CD4-positive, alpha-beta memory T cell (primary cell): ENCODE data around the gene MUC6. TPM values are rescaled to one million over a fixed set of nuclear protein-coding genes. Genes with fewer than 3 reads are reported as not detected.
A peak's percentile ranks its signal among the peaks of the same experiment; 100 is the strongest.

Experiments
- CTCF ChIA-PET: fragments of 350-600 bp; sonication (Branson Sonifier 250); formaldehyde crosslinking; loops from one replicate; lab custom pipeline; 2021; ENCODE audit warnings: inconsistent platforms; ENCODE audit not compliant: partially characterized antibody; lab: Charles Lee
- POLR2A ChIA-PET: fragments of 350-600 bp; sonication (Branson Sonifier 250); formaldehyde crosslinking; loops from one replicate; lab custom pipeline; 2021; ENCODE audit not compliant: partially characterized antibody; lab: Charles Lee
- DNase-seq, 5 donors: peaks; one replicate each; pipeline versions ENCODE4 v3.0.0 to v3.0.0-alpha.2; 2020 to 2022; ENCODE audit warnings: mixed read lengths in 1 of 5
- H3K27ac ChIP-seq: one replicate; pipeline ENCODE4 v1.7.0; 2013; ENCODE audit warnings: low read depth, low read length
- H3K27me3 ChIP-seq: 2 replicates; pipeline ENCODE4 v1.7.0; 2013; ENCODE audit warnings: mild to moderate bottlenecking, low read length, moderate library complexity; ENCODE audit not compliant: insufficient read depth
- H3K36me3 ChIP-seq: 2 replicates; pipeline ENCODE4 v1.7.0; 2013; ENCODE audit warnings: mild to moderate bottlenecking, low read length, moderate library complexity; ENCODE audit not compliant: insufficient read depth
- H3K4me1 ChIP-seq: 2 replicates; pipeline ENCODE4 v1.7.0; 2013; ENCODE audit warnings: mild to moderate bottlenecking, low read length, moderate library complexity; ENCODE audit not compliant: insufficient read depth
- H3K4me3 ChIP-seq, 2 donors: one replicate each; pipeline ENCODE4 v1.7.0; 2013; ENCODE audit warnings: low read length in 2 of 2, mild to moderate bottlenecking in 1 of 2
- H3K9me3 ChIP-seq, 2 donors: one replicate each; pipeline ENCODE4 v1.7.0; 2013; ENCODE audit warnings: low read length in 2 of 2, control low read depth in 1 of 2; ENCODE audit not compliant: control insufficient read depth in 1 of 2
- H3K27ac Mint-ChIP-seq, 7 donors: one replicate each; pipeline ENCODE4 v1.8.0; 2020 to 2021; ENCODE audit warnings: mixed read lengths in 7 of 7, mild to moderate bottlenecking in 6 of 7, inconsistent platforms in 3 of 7, moderate library complexity in 3 of 7
- H3K27me3 Mint-ChIP-seq, 2 donors: one replicate each; pipeline ENCODE4 v1.8.0; 2020 to 2021; ENCODE audit warnings: mixed read lengths in 2 of 2
- H3K36me3 Mint-ChIP-seq, 2 donors: one replicate each; pipeline ENCODE4 v1.8.0; 2020 to 2021; ENCODE audit warnings: mixed read lengths in 2 of 2, inconsistent platforms in 1 of 2, mild to moderate bottlenecking in 1 of 2
- H3K4me1 Mint-ChIP-seq, 4 donors: one replicate each; pipeline ENCODE4 v1.8.0; 2020 to 2021; ENCODE audit warnings: mixed read lengths in 4 of 4, mild to moderate bottlenecking in 1 of 4
- H3K4me3 Mint-ChIP-seq, 8 donors: one replicate each; pipeline ENCODE4 v1.8.0; 2020 to 2021; ENCODE audit warnings: mixed read lengths in 8 of 8, mild to moderate bottlenecking in 7 of 8, moderate library complexity in 6 of 8, inconsistent platforms in 3 of 8
- H3K9me3 Mint-ChIP-seq, 8 donors: one replicate each; pipeline ENCODE4 v1.8.0; 2020 to 2021; ENCODE audit warnings: mixed read lengths in 8 of 8, mild to moderate bottlenecking in 5 of 8, inconsistent platforms in 3 of 8, moderate library complexity in 1 of 8
- intact Hi-C: fragments of 100-400 bp; cut with micrococcal nuclease; formaldehyde crosslinking; loops from one replicate; pipeline ENCODE4 v1.15.1; 2023
- polyA plus RNA-seq, 2 donors: library from polyadenylated mRNA; unstranded; fragments of 300-500 nt; fragmentation: Illumina TruSeq; gene quantifications; one replicate each; pipeline ENCODE4 v1.2.3, GENCODE V29; 2021
- total RNA-seq, 2 experiments: library from RNA; stranded (reverse); gene quantifications; one replicate each; pipeline ENCODE4 v1.2.3, GENCODE V29; 2021

The MUC6 gene
- total and polyA plus RNA-seq, 4 experiments from 2014 or later: 0.13 TPM; not detected in 3

- H3K4me3 ChIP-seq: no peak overlapping the region
- no peaks in the 10 kb centered on the region for H3K27me3 ChIP-seq
- no peak overlapping the region for H3K4me3 Mint-ChIP-seq
- ChIA-PET POLR2A (no interaction called here), CTCF (no interaction called here)
- H3K27me3 Mint-ChIP-seq: no peaks in the 10 kb centered on the region
- peaks cover 31 to 52% of the 10 kb centered on the region in 2 donors for H3K36me3 Mint-ChIP-seq
- peaks cover 44% of the 10 kb centered on the region for H3K36me3 ChIP-seq
- no peak overlapping the region for H3K27ac ChIP-seq
- peak overlapping the region in 2 of 7 donors; percentile 5 to 59 for H3K27ac Mint-ChIP-seq
- H3K9me3 ChIP-seq: no peaks in the 10 kb centered on the region
- no peaks in the 10 kb centered on the region for H3K4me1 ChIP-seq
- no peak for DNase-seq
- peaks cover 0 to 2% (median 0%) of the 10 kb centered on the region in 8 donors for H3K9me3 Mint-ChIP-seq
- intact Hi-C loops: no loop called here
- peaks cover 3 to 11% (median 8%) of the 10 kb centered on the region in 4 donors for H3K4me1 Mint-ChIP-seq
These were observed 35.9 kb downstream of the MUC6 start for GRCh38 chr11:1000357-1001278.

GRCh38 chr11:999009-999408 is 37.5 kb downstream of the MUC6 start:
- no peak overlapping the region for H3K4me3 Mint-ChIP-seq
- no peak for DNase-seq
- no peaks in the 10 kb centered on the region for H3K27me3 ChIP-seq
- no peaks in the 10 kb centered on the region for H3K9me3 ChIP-seq
- H3K4me1 Mint-ChIP-seq: peaks cover 6 to 16% (median 10%) of the 10 kb centered on the region in 4 donors
- intact Hi-C loops: no loop called here
- H3K4me3 ChIP-seq: no peak overlapping the region
- H3K27ac Mint-ChIP-seq: peak overlapping the region in 1 of 7 donors; percentile 36
- ChIA-PET CTCF (no interaction called here), POLR2A (no interaction called here)
- H3K4me1 ChIP-seq: no peaks in the 10 kb centered on the region
- H3K27me3 Mint-ChIP-seq: no peaks in the 10 kb centered on the region
- peaks cover 37 to 48% of the 10 kb centered on the region in 2 donors for H3K36me3 Mint-ChIP-seq
- peaks cover 32% of the 10 kb centered on the region for H3K36me3 ChIP-seq
- H3K27ac ChIP-seq: no peak overlapping the region
- peaks cover 0 to 2% (median 0%) of the 10 kb centered on the region in 8 donors for H3K9me3 Mint-ChIP-seq

- H3K9me3 Mint-ChIP-seq: peaks cover 0 to 2% (median 0%) of the 10 kb centered on the region in 8 donors
- H3K4me1 Mint-ChIP-seq: peaks cover 6 to 16% (median 10%) of the 10 kb centered on the region in 4 donors
- Histone ChIP-seq H3K36me3 (peaks cover 32% of the 10 kb centered on the region), H3K9me3 (no peaks in the 10 kb centered on the region), H3K27me3 (no peaks in the 10 kb centered on the region), H3K4me1 (no peaks in the 10 kb centered on the region), H3K27ac (no peak overlapping the region), H3K4me3 (no peak overlapping the region)
- no peaks in the 10 kb centered on the region for H3K27me3 Mint-ChIP-seq
- CTCF ChIA-PET: no interaction called here
- intact Hi-C loops: no loop called here
- H3K27ac Mint-ChIP-seq: no peak overlapping the region
- no peak overlapping the region for H3K4me3 Mint-ChIP-seq
- no peak for DNase-seq
- peaks cover 30 to 44% of the 10 kb centered on the region in 2 donors for H3K36me3 Mint-ChIP-seq
- POLR2A ChIA-PET: no interaction called here
These were observed 38.6 kb downstream of the MUC6 start for GRCh38 chr11:997907-998306.

GRCh38 chr11:996681-997080 is 39.8 kb downstream of the MUC6 start:
- H3K27me3 Mint-ChIP-seq: no peaks in the 10 kb centered on the region
- H3K4me1 Mint-ChIP-seq: peaks cover 6 to 16% (median 9%) of the 10 kb centered on the region in 4 donors
- no peaks in the 10 kb centered on the region for H3K9me3 ChIP-seq
- H3K4me1 ChIP-seq: no peaks in the 10 kb centered on the region
- peaks cover 28 to 42% of the 10 kb centered on the region in 2 donors for H3K36me3 Mint-ChIP-seq
- H3K36me3 ChIP-seq: peaks cover 30% of the 10 kb centered on the region
- H3K27ac Mint-ChIP-seq: peak overlapping the region in 6 of 7 donors; percentile 9 to 67 (median 49)
- intact Hi-C loops: no loop called here
- ChIA-PET POLR2A (no interaction called here), CTCF (no interaction called here)
- DNase-seq: no peak
- peaks cover 0 to 5% (median 0%) of the 10 kb centered on the region in 8 donors for H3K9me3 Mint-ChIP-seq
- H3K27ac ChIP-seq: no peak overlapping the region
- no peak overlapping the region for H3K4me3 Mint-ChIP-seq
- H3K27me3 ChIP-seq: no peaks in the 10 kb centered on the region
- H3K4me3 ChIP-seq: no peak overlapping the region

GRCh38 chr11:995752-996420 is 40.6 kb downstream of the MUC6 start:
- Mint-ChIP-seq H3K9me3 (peaks cover 0 to 5% (median 0%) of the 10 kb centered on the region in 8 donors), H3K27me3 (no peaks in the 10 kb centered on the region), H3K36me3 (peaks cover 20 to 38% of the 10 kb centered on the region in 2 donors), H3K4me1 (peaks cover 6 to 13% (median 10%) of the 10 kb centered on the region in 4 donors), H3K27ac (peak overlapping the region in 6 of 7 donors; percentile 44 to 94 (median 83)), H3K4me3 (no peak overlapping the region)
- peaks cover 22% of the 10 kb centered on the region for H3K36me3 ChIP-seq
- H3K9me3 ChIP-seq: no peaks in the 10 kb centered on the region
- no peak for DNase-seq
- H3K4me1 ChIP-seq: no peaks in the 10 kb centered on the region
- ChIA-PET CTCF (no interaction called here), POLR2A (no interaction called here)
- H3K4me3 ChIP-seq: no peak overlapping the region
- H3K27ac ChIP-seq: no peak overlapping the region
- intact Hi-C loops: no loop called here
- no peaks in the 10 kb centered on the region for H3K27me3 ChIP-seq

GRCh38 chr11:995044-995751 is 41.3 kb downstream of the MUC6 start:
- ChIA-PET POLR2A (no interaction called here), CTCF (no interaction called here)
- Mint-ChIP-seq H3K27ac (peak overlapping the region in 6 of 7 donors; percentile 30 to 84 (median 48)), H3K27me3 (no peaks in the 10 kb centered on the region), H3K9me3 (peaks cover 0 to 5% (median 0%) of the 10 kb centered on the region in 8 donors), H3K4me1 (peaks cover 6 to 13% (median 8%) of the 10 kb centered on the region in 4 donors), H3K4me3 (no peak overlapping the region), H3K36me3 (peaks cover 17 to 36% of the 10 kb centered on the region in 2 donors)
- no peaks in the 10 kb centered on the region for H3K27me3 ChIP-seq
- H3K36me3 ChIP-seq: peaks cover 20% of the 10 kb centered on the region
- DNase-seq: no peak
- no peaks in the 10 kb centered on the region for H3K4me1 ChIP-seq
- intact Hi-C loops: no loop called here
- no peaks in the 10 kb centered on the region for H3K9me3 ChIP-seq
- no peak overlapping the region for H3K27ac ChIP-seq
- H3K4me3 ChIP-seq: no peak overlapping the region
